ENCODE results near the gene C2CD5. TPM values are rescaled to one million over a fixed set of nuclear protein-coding genes. Genes with fewer than 3 reads are reported as not detected.
"Not testable (repeated sequence)": the region's sequence is repeated elsewhere in the genome, so short reads cannot be mapped to it uniquely, and the experiment has no call there.

The C2CD5 gene
- total RNA-seq, 1 donor from 2014 or later: 6.6 TPM

GRCh38 chr12:22481547-22482104 lies 62.7 kb downstream of the C2CD5 start:
- Histone ChIP-seq H3K27me3 (ENCODE audit: control insufficient read depth, insufficient read depth, low read length) (no peaks in the 10 kb centered on the region), H3K4me3 (ENCODE audit: low read depth, low read length) (no peak overlapping the region), H3K36me3 (ENCODE audit: control insufficient read depth, insufficient read depth, low read length) (no peaks in the 10 kb centered on the region)
- no peak for DNase-seq (ENCODE audit: low read depth)
- no peak for TF ChIP-seq CTCF (IDR thresholded peaks at IDR 0.05; ENCODE audit: insufficient read depth, low read length, severe bottlenecking)
- FAIRE-seq: no peak

- not testable (repeated sequence) for DNase-seq (ENCODE audit: low read depth); H3K4me3 ChIP-seq (ENCODE audit: low read depth, low read length); H3K36me3 ChIP-seq (ENCODE audit: control insufficient read depth, insufficient read depth, low read length); H3K27me3 ChIP-seq (ENCODE audit: control insufficient read depth, insufficient read depth, low read length); FAIRE-seq
Observed at GRCh38 chr12:22480814-22481213, 63.5 kb downstream of the C2CD5 start.

- DNase-seq (ENCODE audit: low read depth) (no peak), FAIRE-seq (no peak)
- Histone ChIP-seq H3K36me3 (ENCODE audit: control insufficient read depth, insufficient read depth, low read length) (no peaks in the 10 kb centered on the region), H3K27me3 (ENCODE audit: control insufficient read depth, insufficient read depth, low read length) (no peaks in the 10 kb centered on the region), H3K4me3 (ENCODE audit: low read depth, low read length) (no peak overlapping the region)
- TF ChIP-seq CTCF (IDR thresholded peaks at IDR 0.05; ENCODE audit: insufficient read depth, low read length, severe bottlenecking): no peak
Observed at GRCh38 chr12:22480016-22480415, 64.3 kb downstream of the C2CD5 start.

GRCh38 chr12:22477894-22478287 lies 66.5 kb downstream of the C2CD5 start:
- H3K4me3 ChIP-seq (ENCODE audit: low read depth, low read length): no peak overlapping the region
- TF ChIP-seq CTCF (IDR thresholded peaks at IDR 0.05; ENCODE audit: insufficient read depth, low read length, severe bottlenecking): no peak
- FAIRE-seq: no peak
- peaks cover 2% of the 10 kb centered on the region for H3K36me3 ChIP-seq (ENCODE audit: control insufficient read depth, insufficient read depth, low read length)
- H3K27me3 ChIP-seq (ENCODE audit: control insufficient read depth, insufficient read depth, low read length): no peaks in the 10 kb centered on the region
- no peak for DNase-seq (ENCODE audit: low read depth)

- DNase-seq (ENCODE audit: low read depth) (peak; percentile 9), FAIRE-seq (no peak)
- peaks cover 2% of the 10 kb centered on the region for H3K36me3 ChIP-seq (ENCODE audit: control insufficient read depth, insufficient read depth, low read length)
- no peaks in the 10 kb centered on the region for H3K27me3 ChIP-seq (ENCODE audit: control insufficient read depth, insufficient read depth, low read length)
- no peak for TF ChIP-seq CTCF (IDR thresholded peaks at IDR 0.05; ENCODE audit: insufficient read depth, low read length, severe bottlenecking)
- H3K4me3 ChIP-seq (ENCODE audit: low read depth, low read length): no peak overlapping the region
Observed at GRCh38 chr12:22477166-22477893, 67.0 kb downstream of the C2CD5 start.

GRCh38 chr12:22476133-22476532 lies 68.2 kb downstream of the C2CD5 start:
- DNase-seq (ENCODE audit: low read depth) (no peak), FAIRE-seq (no peak)
- H3K36me3 ChIP-seq (ENCODE audit: control insufficient read depth, insufficient read depth, low read length): peaks cover 2% of the 10 kb centered on the region
- no peak overlapping the region for H3K4me3 ChIP-seq (ENCODE audit: low read depth, low read length)
- TF ChIP-seq CTCF (IDR thresholded peaks at IDR 0.05; ENCODE audit: insufficient read depth, low read length, severe bottlenecking): no peak
- no peaks in the 10 kb centered on the region for H3K27me3 ChIP-seq (ENCODE audit: control insufficient read depth, insufficient read depth, low read length)
